ENCODE measurements around the gene WDR49.

DNA sequence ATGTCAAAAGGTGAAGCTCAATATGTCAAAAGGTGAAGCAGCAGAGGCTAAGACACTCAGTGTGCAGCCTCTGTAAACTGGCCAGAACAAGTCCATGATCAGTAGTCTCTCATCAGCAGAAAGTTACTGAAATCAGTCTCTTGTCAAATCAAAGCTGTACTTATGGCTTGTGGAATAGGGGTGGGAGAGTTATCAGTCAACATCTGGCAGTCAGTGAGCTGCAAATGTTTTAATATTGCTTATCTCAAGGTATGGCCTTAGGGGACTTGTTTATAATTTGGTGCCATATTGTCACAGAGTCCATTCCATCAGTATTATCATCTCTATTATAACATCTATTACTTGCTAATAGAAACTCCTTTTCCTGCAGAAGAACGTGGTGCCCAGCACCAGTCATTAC lies 14.9 kb upstream of the WDR49 start:
- TF ChIP-seq, protein P1, sequence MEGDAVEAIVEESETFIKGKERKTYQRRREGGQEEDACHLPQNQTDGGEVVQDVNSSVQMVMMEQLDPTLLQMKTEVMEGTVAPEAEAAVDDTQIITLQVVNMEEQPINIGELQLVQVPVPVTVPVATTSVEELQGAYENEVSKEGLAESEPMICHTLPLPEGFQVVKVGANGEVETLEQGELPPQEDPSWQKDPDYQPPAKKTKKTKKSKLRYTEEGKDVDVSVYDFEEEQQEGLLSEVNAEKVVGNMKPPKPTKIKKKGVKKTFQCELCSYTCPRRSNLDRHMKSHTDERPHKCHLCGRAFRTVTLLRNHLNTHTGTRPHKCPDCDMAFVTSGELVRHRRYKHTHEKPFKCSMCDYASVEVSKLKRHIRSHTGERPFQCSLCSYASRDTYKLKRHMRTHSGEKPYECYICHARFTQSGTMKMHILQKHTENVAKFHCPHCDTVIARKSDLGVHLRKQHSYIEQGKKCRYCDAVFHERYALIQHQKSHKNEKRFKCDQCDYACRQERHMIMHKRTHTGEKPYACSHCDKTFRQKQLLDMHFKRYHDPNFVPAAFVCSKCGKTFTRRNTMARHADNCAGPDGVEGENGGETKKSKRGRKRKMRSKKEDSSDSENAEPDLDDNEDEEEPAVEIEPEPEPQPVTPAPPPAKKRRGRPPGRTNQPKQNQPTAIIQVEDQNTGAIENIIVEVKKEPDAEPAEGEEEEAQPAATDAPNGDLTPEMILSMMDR (IDR thresholded peaks at IDR 0.05; ENCODE audit: low read length) = no peak
- TF ChIP-seq EZH2 (IDR thresholded peaks at IDR 0.05; ENCODE audit: borderline replicate concordance, low read length) = no peak
